Measurements from ENCODE around the gene MYO5B. TPM values are rescaled to one million over a fixed set of nuclear protein-coding genes. Genes with fewer than 3 reads are reported as not detected.

MYO5B gene
- total RNA-seq, 2 donors from 2014 or later, result 106 to 132 TPM

GRCh38 chr18:49976795-49977560 is 218.0 kb downstream of the MYO5B start:
- Histone ChIP-seq H3K4me3 (no peak overlapping the region), H3K9ac (ENCODE audit: low read depth in 2 of 2, low read length in 2 of 2) (no peak overlapping the region), H3K27me3 (no peaks in the 10 kb centered on the region), H3K9me3 (no peaks in the 10 kb centered on the region), H3K36me3 (no peaks in the 10 kb centered on the region), H3K4me1 (no peaks in the 10 kb centered on the region), H3K27ac (no peak overlapping the region)
- TF ChIP-seq CTCF (IDR thresholded peaks at IDR 0.05), result no peak
- no peak for DNase-seq
- intact Hi-C loops (cut with DNase I), result no loop called here

- H3K9me3 ChIP-seq, result no peaks in the 10 kb centered on the region
Observed at GRCh38 chr18:49976001-49976400, 218.9 kb downstream of the MYO5B start.

GRCh38 chr18:49974079-49974478 is 220.9 kb downstream of the MYO5B start:
- H3K9ac ChIP-seq (ENCODE audit: low read depth in 2 of 2, low read length in 2 of 2), result no peak overlapping the region
- H3K36me3 ChIP-seq, result no peaks in the 10 kb centered on the region
- no peak for TF ChIP-seq CTCF (IDR thresholded peaks at IDR 0.05)
- DNase-seq, result no peak
- no peak overlapping the region for H3K27ac ChIP-seq
- H3K4me3 ChIP-seq, result no peak overlapping the region
- no peaks in the 10 kb centered on the region for H3K9me3 ChIP-seq
- no peaks in the 10 kb centered on the region for H3K27me3 ChIP-seq
- no peaks in the 10 kb centered on the region for H3K4me1 ChIP-seq
- intact Hi-C loops (cut with DNase I), result no loop called here

More at GRCh38 chr18:49976001-49976400, 218.9 kb downstream of the MYO5B start:
- Histone ChIP-seq H3K27ac (no peak overlapping the region), H3K27me3 (no peaks in the 10 kb centered on the region), H3K4me3 (no peak overlapping the region), H3K4me1 (no peaks in the 10 kb centered on the region), H3K9ac (ENCODE audit: low read depth in 2 of 2, low read length in 2 of 2) (no peak overlapping the region), H3K36me3 (no peaks in the 10 kb centered on the region)
- no peak for DNase-seq
- TF ChIP-seq CTCF (IDR thresholded peaks at IDR 0.05), result no peak
- intact Hi-C loops (cut with DNase I), result no loop called here

- Histone ChIP-seq H3K4me3 (no peak overlapping the region), H3K36me3 (no peaks in the 10 kb centered on the region), H3K9ac (ENCODE audit: low read depth in 2 of 2, low read length in 2 of 2) (no peak overlapping the region), H3K27ac (no peak overlapping the region), H3K27me3 (no peaks in the 10 kb centered on the region), H3K4me1 (peaks cover 1% of the 10 kb centered on the region), H3K9me3 (no peaks in the 10 kb centered on the region)
- intact Hi-C loops (cut with DNase I), result no loop called here
- no peak for DNase-seq
- TF ChIP-seq CTCF (IDR thresholded peaks at IDR 0.05), result no peak
Observed at GRCh38 chr18:49973592-49973991, 221.4 kb downstream of the MYO5B start.

GRCh38 chr18:49972535-49972934 is 222.4 kb downstream of the MYO5B start:
- H3K36me3 ChIP-seq, result no peaks in the 10 kb centered on the region
- intact Hi-C loops (cut with DNase I), result no loop called here

More at GRCh38 chr18:49972535-49972934, 222.4 kb downstream of the MYO5B start:
- no peak overlapping the region for H3K4me3 ChIP-seq
- no peak for DNase-seq
- H3K27me3 ChIP-seq, result no peaks in the 10 kb centered on the region
- no peak for TF ChIP-seq CTCF (IDR thresholded peaks at IDR 0.05)
- H3K4me1 ChIP-seq, result peaks cover 9% of the 10 kb centered on the region
- H3K9ac ChIP-seq (ENCODE audit: low read depth in 2 of 2, low read length in 2 of 2), result no peak overlapping the region
- H3K27ac ChIP-seq, result no peak overlapping the region
- no peaks in the 10 kb centered on the region for H3K9me3 ChIP-seq

All from colonic mucosa (tissue), 4 donors.